H54 (cell line): ENCODE data around the gene MMP15.

Experiments
- DNase-seq: peaks from one replicate; pipeline ENCODE4 v3.0.0; 2011; ENCODE audit warnings: low spot score, mixed read lengths; ENCODE audit not compliant: insufficient read length
- FAIRE-seq: peaks from 3 replicates; lab custom pipeline; 2011; peaks lifted over from hg19 to GRCh38; lab: Jason Lieb, UNC
- POLR2A ChIP-seq: IDR thresholded peaks from 2 replicates; pipeline ENCODE4 v1.6.1; 2011; ENCODE audit warnings: low read depth, mild to moderate bottlenecking, low read length

Gene MMP15

DNA sequence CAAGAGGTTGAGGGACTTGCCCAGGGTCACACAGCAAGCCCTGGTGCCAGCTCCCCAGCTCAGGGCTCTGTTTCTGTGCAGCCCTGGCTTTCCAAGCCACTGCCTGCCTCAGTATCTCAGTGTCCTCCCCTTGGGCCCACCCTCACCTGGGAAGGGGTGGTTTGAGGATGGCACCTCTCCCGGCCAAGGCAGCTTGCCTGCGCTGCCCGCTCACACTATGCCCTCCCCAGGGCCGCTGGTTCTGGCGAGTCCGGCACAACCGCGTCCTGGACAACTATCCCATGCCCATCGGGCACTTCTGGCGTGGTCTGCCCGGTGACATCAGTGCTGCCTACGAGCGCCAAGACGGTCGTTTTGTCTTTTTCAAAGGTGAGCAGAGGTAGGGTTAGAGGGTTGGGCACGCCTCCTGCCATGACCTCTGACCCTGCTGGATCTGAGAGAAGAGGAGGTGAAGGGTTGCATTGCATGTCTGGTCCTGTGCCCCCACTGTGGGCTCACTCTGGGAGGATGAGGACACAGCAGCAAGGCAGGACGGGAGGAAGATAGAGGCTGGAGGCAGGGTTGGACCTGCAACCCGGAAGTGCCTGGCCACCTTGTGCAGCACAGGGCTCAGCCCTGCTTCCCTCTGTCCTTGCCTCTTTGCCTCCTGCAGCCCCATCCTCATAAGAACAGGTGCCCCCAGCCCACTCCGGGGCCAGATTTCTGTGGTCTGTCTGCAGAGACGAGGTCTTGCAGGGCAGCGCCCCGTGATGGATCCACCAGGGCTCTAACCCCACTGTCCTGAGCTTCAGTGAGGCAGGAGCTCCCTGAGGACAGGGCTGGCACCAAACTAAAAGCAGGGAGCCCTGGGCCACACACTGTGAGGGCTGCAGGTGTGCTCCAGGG lies 16.7 kb downstream of the MMP15 start:
- FAIRE-seq (no peak), DNase-seq (no peak)
- no peak for TF ChIP-seq POLR2A

DNA sequence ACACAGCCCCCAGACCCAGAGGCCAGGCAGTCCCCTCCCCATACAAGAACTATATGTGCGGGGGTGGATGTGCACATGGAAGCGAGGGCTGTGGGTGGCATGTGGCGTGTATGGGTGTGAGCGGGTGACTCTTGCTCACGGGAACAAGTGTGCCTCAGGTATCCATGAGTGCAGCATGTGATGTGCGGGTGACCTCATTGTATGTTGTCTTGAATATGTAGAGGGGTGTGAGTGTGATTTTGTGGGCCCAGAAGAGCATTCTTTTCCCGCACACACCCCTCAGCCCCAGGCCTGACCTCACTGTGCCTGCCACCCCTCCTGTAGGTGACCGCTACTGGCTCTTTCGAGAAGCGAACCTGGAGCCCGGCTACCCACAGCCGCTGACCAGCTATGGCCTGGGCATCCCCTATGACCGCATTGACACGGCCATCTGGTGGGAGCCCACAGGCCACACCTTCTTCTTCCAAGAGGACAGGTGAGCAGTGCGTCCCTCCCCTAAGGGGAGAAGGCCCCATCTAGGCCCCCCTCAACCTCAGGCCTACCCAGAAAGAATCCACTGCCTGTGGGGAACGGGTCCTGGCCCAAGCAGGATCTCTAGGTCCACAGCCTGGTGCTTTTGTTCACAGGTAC lies 17.4 kb downstream of the MMP15 start:
- FAIRE-seq, result no peak
- DNase-seq, result no peak
- no peak for TF ChIP-seq POLR2A

DNA sequence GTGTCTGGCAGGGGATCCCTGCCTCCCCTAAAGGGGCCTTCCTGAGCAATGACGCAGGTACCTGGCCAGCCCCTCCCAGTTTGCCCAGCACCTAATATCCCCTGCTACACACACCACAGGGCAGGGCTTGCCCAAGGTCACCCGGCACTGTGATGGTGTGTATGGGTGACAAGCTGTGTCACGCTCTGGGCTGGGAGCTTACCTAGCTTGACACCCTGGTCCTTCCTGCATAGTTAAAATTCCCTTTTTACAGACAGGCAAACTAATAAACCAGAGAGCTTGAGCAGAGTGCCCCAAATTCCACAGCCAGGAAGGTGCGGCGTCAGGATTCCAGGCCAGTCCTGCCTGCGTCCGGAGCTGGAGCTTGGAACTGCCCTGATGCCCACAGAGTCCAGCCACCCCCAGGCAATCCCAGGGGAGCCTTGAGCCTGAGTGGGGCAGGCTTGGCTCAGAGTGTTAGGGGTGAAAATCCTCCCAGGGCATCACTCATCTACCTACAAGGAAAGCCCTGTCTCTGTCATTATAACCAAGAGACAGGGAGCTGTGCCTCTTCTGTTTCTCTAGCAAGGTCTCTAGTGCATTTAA lies 18.1 kb downstream of the MMP15 start:
- DNase-seq, result no peak
- TF ChIP-seq POLR2A, result no peak
- FAIRE-seq, result no peak

DNA sequence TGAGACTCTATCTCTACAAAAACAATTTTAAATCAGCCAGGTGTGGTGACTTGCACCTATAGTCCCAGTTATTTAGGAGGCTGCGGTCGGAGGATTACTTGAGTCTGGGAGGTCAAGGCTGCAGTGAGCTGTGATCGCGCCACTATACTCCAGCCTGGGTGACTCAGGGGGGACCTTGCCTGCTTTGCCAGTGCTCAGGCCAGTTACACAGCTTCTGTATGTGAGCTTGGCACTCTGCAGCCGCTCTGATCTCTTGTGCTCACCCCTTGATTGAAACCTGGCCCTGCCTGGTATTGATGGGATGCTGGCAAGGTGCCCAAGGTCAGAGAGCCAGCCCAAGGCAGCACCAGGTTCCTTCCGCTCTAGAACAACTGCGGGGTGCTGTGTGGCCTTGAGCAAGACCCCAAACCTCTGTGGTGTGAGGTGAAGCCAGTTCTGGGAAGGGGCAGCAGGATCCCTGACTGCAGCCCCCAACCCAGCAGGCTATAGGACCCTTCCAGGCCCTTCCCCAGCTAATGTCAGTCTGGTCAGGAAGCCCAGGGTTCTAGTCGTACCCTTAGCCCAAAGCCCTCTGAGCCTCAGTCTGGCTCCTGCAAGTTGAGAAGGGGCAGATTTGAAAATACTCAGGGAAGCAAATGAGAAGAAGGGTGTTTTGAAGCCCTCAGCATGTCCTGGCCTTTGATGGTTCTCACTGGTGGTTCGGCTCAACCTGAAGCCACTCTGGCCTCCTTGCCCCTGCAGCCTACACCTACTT lies 18.9 kb downstream of the MMP15 start:
- TF ChIP-seq POLR2A, result no peak
- DNase-seq (no peak), FAIRE-seq (no peak)

DNA sequence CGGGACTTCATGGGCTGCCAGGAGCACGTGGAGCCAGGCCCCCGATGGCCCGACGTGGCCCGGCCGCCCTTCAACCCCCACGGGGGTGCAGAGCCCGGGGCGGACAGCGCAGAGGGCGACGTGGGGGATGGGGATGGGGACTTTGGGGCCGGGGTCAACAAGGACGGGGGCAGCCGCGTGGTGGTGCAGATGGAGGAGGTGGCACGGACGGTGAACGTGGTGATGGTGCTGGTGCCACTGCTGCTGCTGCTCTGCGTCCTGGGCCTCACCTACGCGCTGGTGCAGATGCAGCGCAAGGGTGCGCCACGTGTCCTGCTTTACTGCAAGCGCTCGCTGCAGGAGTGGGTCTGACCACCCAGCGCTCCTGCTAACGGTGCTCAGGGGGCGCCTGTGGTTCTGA lies 19.5 kb downstream of the MMP15 start:
- no peak for TF ChIP-seq POLR2A
- FAIRE-seq (no peak), DNase-seq (no peak)

DNA sequence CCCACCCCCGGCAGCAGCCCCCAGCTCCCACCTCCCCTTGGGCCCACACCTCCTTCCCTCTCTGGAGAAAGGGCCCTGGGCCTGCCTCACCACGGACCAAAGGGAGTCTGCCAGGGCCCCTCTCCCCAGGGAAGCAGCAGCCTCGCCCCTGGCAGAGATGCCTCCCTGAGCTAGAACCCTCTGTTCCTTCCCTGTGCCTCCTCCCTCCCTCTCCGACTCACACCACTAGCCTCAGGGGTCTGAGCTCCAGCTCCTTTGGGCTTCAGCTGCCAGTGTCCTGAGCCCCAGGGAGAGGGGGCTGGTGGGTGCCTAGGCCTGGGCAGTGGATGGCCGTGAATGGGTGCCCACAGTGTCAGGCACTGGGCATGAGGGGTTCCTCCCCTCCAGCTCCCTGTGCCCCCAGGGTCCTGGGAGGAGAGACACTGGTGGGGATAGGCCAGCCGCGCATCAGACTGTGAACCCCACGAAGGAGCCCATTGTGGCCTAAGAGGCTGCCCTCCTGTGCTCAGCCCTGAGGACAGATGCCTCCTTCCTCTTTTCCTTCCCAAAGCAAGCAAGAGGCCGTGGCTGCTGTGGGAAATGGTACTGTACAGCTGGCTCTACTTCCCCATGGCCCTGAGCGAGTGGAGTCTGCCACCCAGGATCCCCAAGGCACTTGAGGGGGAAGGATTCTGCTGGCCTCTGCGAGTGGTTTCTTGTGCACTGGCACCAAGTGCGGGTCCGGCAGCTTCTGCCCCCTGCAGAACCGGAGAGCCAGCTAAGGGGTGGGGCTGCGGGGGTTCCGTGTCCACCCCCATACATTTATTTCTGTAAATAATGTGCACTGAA lies 20.7 kb downstream of the MMP15 start:
- TF ChIP-seq POLR2A, result no peak
- no peak for FAIRE-seq
- DNase-seq, result no peak

DNA sequence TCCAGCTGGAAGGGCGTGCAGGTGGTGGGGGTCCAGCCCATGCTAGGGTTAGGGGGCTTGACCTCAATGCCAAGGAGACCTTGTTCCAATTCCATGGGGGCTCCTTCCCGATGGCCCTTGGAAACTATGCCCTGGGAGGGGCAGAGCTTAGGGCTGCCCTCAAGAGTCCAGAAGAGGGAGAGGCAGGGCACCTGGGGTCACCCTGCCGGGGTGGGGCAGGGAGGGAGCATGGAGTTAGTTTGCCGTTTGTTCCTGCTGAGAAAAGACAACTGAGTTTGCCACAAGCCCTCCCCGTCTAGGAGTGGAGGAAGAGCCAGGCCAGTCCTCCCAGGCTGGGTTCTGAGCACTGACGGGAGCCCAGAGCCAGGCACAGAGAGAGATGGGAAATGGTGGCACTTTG lies 21.4 kb downstream of the MMP15 start:
- DNase-seq (no peak), FAIRE-seq (no peak)
- no peak for TF ChIP-seq POLR2A

DNA sequence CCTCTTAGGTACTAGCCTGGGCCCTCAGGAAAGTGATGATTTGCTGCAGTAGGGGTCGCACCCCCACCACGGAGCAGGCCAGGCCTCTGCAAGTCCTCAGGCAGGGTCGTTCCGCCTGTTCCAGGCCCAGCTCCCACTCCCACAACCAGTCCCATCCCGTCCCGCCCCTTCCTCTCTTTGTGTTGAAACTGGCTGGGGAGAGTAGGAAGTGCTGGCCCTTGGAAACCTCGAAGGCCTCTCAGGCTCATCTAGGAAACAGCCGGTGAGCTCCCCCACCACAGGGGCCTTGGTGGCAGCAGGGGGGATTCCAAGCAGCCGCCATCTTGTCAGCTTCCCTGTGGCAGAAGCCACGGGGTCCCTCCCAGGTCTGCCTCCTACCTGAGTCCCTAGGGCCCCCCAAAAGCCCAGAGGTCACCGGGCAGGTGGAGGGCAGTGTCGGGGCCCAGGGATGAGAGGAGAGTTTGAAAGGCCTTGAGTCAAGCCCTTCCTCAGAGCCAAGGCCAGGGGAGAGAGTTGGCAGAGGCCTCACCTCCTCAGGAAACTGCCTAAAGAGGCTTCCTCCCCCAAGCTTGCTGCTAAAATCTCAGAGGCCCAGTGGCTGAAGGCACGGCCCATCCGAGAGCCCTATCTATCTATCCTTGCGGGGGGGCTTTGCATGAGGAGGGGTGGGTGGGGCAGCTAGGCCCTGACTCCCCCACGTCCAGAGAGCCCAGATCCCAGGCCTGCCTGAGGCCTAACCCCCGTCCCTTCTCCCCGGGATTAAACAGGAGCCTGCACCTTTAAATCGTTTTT lies 22.2 kb downstream of the MMP15 start:
- no peak for TF ChIP-seq POLR2A
- FAIRE-seq (no peak), DNase-seq (no peak)

DNA sequence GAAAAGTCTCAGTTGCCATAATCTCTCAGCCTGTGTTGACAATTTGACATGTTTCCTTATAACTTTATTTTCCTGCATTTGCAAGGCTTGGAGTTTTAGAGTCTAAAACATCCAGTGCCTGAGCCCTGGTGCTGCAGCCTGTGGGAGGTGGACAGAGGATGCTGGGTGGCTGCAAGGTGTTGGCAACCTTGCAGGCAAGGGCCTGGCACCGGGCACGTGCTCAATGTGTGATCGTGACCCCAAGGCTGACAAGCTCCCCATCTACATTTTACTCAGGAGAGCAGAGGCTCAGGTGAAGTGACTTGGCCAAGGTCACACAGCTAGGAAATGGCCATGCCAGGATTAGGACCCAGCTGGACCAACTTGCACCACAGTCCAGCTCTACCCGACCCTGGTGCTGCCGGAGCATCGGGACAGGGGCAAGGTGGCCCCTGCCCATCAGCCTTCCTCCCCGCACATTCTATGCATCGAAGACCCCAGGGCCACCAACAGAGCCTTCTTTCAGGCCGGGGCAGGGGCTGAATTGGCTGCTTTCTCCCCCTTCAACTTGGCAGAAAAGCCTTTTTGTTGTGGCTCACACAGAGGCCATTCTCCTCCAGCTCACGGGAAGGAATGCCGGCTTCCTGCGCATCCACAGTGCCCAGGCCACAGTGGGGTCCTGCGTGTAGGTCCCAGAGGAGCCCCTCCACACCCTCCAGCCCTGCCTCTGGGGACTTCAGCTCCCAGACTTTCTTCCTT lies 23.1 kb downstream of the MMP15 start:
- DNase-seq, result no peak
- FAIRE-seq, result no peak
- TF ChIP-seq POLR2A, result no peak

DNA sequence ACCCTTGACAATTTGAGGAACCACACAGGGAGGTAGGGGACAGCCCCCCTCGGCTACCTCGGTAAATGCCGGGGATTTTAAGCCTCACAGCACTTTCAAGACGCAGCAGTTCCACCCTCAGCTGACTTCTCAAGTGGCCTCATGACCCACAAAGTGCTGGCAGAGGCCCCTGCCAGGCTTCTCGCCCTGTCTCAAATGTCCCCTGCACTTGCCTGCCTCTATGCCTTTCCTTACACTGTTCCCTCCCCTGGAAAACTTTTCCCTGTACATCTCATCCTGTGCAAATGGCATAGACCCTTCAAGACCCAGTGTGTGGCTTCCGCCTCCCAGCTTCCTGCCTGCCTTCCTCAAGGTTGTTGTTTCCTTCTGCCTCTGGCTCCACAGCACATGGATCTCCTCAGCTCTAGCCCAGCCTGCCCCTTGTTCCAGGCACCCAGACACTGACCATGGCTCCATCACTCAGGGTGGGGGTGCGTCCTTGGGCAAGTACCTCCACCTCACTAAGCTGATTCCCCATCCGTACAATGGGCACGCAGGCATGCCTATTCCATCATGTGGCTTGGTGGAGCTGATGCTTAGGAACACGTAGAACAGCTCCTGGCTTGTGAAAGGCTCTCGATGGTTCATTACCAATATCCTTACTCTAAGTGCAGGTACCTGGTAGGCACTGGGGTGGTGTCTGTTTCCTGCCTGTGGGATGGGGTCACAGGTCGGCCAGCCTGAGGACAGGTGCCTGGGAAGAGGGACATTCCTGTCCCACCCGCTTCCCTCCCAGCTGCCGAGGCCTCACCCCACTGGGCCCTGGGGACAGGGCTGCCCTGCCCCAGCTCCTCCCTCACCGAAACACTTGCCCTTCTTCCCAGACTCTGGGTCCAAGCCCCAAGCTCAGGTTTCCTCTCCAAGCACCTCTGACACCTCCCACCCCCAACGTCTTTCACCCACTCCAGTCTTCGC lies 24.0 kb downstream of the MMP15 start:
- no peak for TF ChIP-seq POLR2A
- no peak for DNase-seq
- no peak for FAIRE-seq

DNA sequence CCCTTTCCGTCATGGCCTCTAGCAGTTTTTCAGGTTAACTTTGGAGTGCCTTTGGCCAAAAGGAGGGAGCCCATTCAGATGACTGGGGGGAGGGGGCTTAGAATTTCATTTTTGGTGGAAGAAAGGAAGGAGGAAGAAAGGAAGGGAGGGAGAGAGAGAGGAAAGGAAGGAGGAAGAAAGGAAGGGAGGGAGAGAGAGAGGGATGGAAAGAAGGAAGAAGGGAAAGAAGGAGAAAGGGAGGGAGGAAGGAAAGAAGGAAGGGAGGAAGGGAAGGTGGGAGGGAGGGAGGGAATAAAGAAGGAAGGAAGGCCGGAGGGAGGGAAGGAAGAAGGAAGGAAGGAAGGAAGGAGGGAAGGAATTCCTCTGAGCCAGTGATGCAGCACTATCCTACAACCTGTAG lies 25.7 kb downstream of the MMP15 start:
- no peak for DNase-seq
- no peak for TF ChIP-seq POLR2A
- FAIRE-seq, result no peak
